Activated CD8-positive, alpha-beta memory T cell treated with anti-CD3 and anti-CD28 coated beads for 1 hour (primary cell): ENCODE measurements around the gene LCE3C.
"Not testable (repeated sequence)": the region's sequence is repeated elsewhere in the genome, so short reads cannot be mapped to it uniquely, and the experiment has no call there.

Experiments
- DNase-seq, 2 donors: peaks; one replicate each; pipeline ENCODE4 v3.0.0-alpha.2; 2020; ENCODE audit warnings: low read depth in 1 of 2; ENCODE audit errors: extremely low read depth in 1 of 2

Gene LCE3C

GRCh38 chr1:152599934-152600333 lies at the start of gene LCE3C:
LCE3C (plus strand) TSS chr1:152600234; CDS start chr1:152600732, 498 bp downstream.
- DNase-seq = no peak

- DNase-seq = no peak
Measured at GRCh38 chr1:152565115-152565514, 34.9 kb upstream of the LCE3C start.

GRCh38 chr1:152565535-152566215 lies 34.4 kb upstream of the LCE3C start:
- no peak for DNase-seq

- DNase-seq = no peak
Measured at GRCh38 chr1:152566681-152567080, 33.4 kb upstream of the LCE3C start, which contains the start of gene LCE3E. LCE3E (minus strand) TSS chr1:152566780; CDS start chr1:152566208, 572 bp downstream.

GRCh38 chr1:152577168-152577567 lies 22.9 kb upstream of the LCE3C start:
- no peak for DNase-seq

GRCh38 chr1:152579526-152579925 lies 20.5 kb upstream of the LCE3C start:
- not testable (repeated sequence) for DNase-seq

- no peak for DNase-seq
Measured at GRCh38 chr1:152580433-152580832, 19.6 kb upstream of the LCE3C start, which contains the start of gene LCE3D. LCE3D (minus strand) TSS chr1:152580516; CDS start chr1:152579936, 580 bp downstream.

- DNase-seq = no peak
Measured at GRCh38 chr1:152582647-152583046, 17.4 kb upstream of the LCE3C start.

- no peak for DNase-seq
Measured at GRCh38 chr1:152585586-152585985, 14.4 kb upstream of the LCE3C start.

GRCh38 chr1:152596986-152597385 lies 3.0 kb upstream of the LCE3C start:
- no peak for DNase-seq

- no peak for DNase-seq
Measured at GRCh38 chr1:152613511-152613910, 13.5 kb downstream of the LCE3C start, which contains the start of gene LCE3B. LCE3B (plus strand) TSS chr1:152613811; CDS start chr1:152613811, 0 bp downstream.

GRCh38 chr1:152621993-152622392 lies 22.0 kb downstream of the LCE3C start:
- no peak for DNase-seq

GRCh38 chr1:152622803-152623202 lies 22.8 kb downstream of the LCE3C start, which contains the start of gene LCE3A:
LCE3A (minus strand) TSS chr1:152623103; CDS start chr1:152623103, 0 bp downstream.
- DNase-seq = no peak

- no peak for DNase-seq
Measured at GRCh38 chr1:152623203-152623844, 23.3 kb downstream of the LCE3C start.

GRCh38 chr1:152626744-152627143 lies 26.7 kb downstream of the LCE3C start:
- DNase-seq = no peak

- DNase-seq = no peak
Measured at GRCh38 chr1:152630596-152630995, 30.6 kb downstream of the LCE3C start.

GRCh38 chr1:152640351-152640750 lies 40.3 kb downstream of the LCE3C start:
- no peak for DNase-seq

- no peak for DNase-seq
Measured at GRCh38 chr1:152643945-152644344, 43.9 kb downstream of the LCE3C start.

GRCh38 chr1:152645146-152645545 lies 45.1 kb downstream of the LCE3C start:
- DNase-seq = no peak

- DNase-seq = no peak
Measured at GRCh38 chr1:152646656-152647055, 46.6 kb downstream of the LCE3C start.
